Measurements from ENCODE around the gene THSD7B. TPM values are rescaled to one million over a fixed set of nuclear protein-coding genes. Genes with fewer than 3 reads are reported as not detected.

Gene THSD7B
- total and polyA plus RNA-seq, 9 of the 15 experiments (the other 6 are each of a cell fraction or from before 2014, with no cell fraction given): not detected

DNA sequence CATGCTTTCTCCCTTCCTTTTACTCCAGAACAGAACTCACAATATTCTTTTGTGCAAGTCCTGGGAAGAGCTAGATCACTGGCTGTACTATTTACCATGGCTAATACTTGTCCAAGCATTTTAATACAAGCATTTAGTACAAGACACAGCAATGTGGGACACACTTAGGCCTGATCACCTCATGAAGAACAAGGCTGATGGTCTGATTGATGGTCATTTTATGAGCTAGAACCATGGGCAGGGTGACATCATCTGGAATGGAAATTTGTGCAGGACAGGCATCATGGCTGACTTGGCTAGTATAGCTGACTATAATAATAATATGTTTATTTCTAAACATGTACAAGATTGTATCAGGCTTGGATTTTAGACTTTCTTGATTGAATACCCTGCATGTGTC lies 824.8 kb downstream of the THSD7B start (continued):
- TF ChIP-seq, protein P1, sequence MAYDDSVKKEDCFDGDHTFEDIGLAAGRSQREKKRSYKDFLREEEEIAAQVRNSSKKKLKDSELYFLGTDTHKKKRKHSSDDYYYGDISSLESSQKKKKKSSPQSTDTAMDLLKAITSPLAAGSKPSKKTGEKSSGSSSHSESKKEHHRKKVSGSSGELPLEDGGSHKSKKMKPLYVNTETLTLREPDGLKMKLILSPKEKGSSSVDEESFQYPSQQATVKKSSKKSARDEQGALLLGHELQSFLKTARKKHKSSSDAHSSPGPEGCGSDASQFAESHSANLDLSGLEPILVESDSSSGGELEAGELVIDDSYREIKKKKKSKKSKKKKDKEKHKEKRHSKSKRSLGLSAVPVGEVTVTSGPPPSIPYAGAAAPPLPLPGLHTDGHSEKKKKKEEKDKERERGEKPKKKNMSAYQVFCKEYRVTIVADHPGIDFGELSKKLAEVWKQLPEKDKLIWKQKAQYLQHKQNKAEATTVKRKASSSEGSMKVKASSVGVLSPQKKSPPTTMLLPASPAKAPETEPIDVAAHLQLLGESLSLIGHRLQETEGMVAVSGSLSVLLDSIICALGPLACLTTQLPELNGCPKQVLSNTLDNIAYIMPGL (CRISPR knock-in tag; IDR thresholded peaks at IDR 0.05): no peak
- TF ChIP-seq ZBTB8A (IDR thresholded peaks at IDR 0.05; ENCODE audit: partially characterized antibody): no peak
- TF ChIP-seq KDM5B (IDR thresholded peaks at IDR 0.05; ENCODE audit: insufficient replicate concordance, low read depth, low read length): no peak
- TF ChIP-seq ZNF408 (CRISPR knock-in tag; IDR thresholded peaks at IDR 0.05; ENCODE audit: low read depth): no peak
- no peak for TF ChIP-seq YBX1 (IDR thresholded peaks at IDR 0.05)
- TF ChIP-seq ELF4 (CRISPR knock-in tag; IDR thresholded peaks at IDR 0.05): no peak
- TF ChIP-seq EGR1 (conservative IDR thresholded peaks at IDR 0.05): no peak
- TF ChIP-seq BACH1 (tag; IDR thresholded peaks at IDR 0.05): no peak
- TF ChIP-seq, protein P2, sequence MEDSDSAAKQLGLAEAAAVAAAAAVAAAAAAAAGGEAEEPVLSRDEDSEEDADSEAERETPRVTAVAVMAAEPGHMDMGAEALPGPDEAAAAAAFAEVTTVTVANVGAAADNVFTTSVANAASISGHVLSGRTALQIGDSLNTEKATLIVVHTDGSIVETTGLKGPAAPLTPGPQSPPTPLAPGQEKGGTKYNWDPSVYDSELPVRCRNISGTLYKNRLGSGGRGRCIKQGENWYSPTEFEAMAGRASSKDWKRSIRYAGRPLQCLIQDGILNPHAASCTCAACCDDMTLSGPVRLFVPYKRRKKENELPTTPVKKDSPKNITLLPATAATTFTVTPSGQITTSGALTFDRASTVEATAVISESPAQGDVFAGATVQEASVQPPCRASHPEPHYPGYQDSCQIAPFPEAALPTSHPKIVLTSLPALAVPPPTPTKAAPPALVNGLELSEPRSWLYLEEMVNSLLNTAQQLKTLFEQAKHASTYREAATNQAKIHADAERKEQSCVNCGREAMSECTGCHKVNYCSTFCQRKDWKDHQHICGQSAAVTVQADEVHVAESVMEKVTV (CRISPR knock-in tag; IDR thresholded peaks at IDR 0.05): no peak
- no peak for TF ChIP-seq ZNF165 (CRISPR knock-in tag; IDR thresholded peaks at IDR 0.05; ENCODE audit: borderline replicate concordance)
- TF ChIP-seq ZNF830 (CRISPR knock-in tag; IDR thresholded peaks at IDR 0.05): no peak
- TF ChIP-seq ZNF561 (CRISPR knock-in tag; conservative IDR thresholded peaks at IDR 0.05): no peak
- no peak for TF ChIP-seq FOXM1 (IDR thresholded peaks at IDR 0.05; ENCODE audit: low read depth)
- TF ChIP-seq FOXM1 (CRISPR knock-in tag; IDR thresholded peaks at IDR 0.05; ENCODE audit: low read depth): no peak
- TF ChIP-seq TCF7 (IDR thresholded peaks at IDR 0.05; ENCODE audit: borderline replicate concordance): no peak

All from K562 (cell line).